Nephron progenitor cell (in vitro differentiated cells): ENCODE data around the gene CAPS.

Experiments used
- DNase-seq: peaks from one replicate; pipeline ENCODE4 v3.0.0; 2021
- H3K27ac Mint-ChIP-seq: 2 replicates; pipeline ENCODE4 v1.8.0; 2021; ENCODE audit warnings: mild to moderate bottlenecking, moderate library complexity, mixed read lengths
- H3K27me3 Mint-ChIP-seq: 2 replicates; pipeline ENCODE4 v1.8.0; 2021; ENCODE audit warnings: mild to moderate bottlenecking, low read depth, mixed read lengths; ENCODE audit not compliant: poor library complexity
- H3K36me3 Mint-ChIP-seq: 2 replicates; pipeline ENCODE4 v1.8.0; 2021; ENCODE audit warnings: low read depth, mixed read lengths
- H3K4me1 Mint-ChIP-seq: 2 replicates; pipeline ENCODE4 v1.8.0; 2021; ENCODE audit warnings: mixed read lengths
- H3K4me3 Mint-ChIP-seq: 2 replicates; pipeline ENCODE4 v1.8.0; 2021; ENCODE audit warnings: mild to moderate bottlenecking, moderate library complexity, mixed read lengths
- H3K9me3 Mint-ChIP-seq: 2 replicates; pipeline ENCODE4 v1.8.0; 2021; ENCODE audit warnings: mild to moderate bottlenecking, moderate library complexity, mixed read lengths
- TF ChIP-seq, protein P1 (sequence below): fragments of 200-600 bp; sonication (generic); IDR thresholded peaks from 2 replicates; pipeline ENCODE4 v1.5.0; 2021; ENCODE audit warnings: antibody characterized with exemption

The CAPS gene

DNA sequence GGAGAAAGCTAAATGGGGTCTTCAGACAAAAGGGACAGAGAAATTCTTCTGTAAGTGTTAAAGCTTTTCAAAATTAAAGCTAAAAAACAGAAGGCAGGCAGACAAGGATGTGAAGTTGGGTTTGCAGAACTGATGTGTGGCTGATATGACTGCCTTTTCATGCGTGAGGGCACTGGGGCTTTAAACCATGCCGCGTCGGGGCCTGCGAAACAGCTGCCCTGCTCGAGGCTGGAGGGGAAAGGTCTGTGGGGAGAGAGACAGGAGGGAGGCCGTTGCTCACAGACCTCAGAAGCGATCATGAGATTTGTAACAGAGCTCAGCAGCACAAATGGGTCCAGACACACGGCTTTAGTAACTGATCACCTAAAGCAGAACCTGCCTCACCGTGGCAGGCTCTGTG, 23.5 kb downstream of the CAPS start:
- TF ChIP-seq, protein P1, sequence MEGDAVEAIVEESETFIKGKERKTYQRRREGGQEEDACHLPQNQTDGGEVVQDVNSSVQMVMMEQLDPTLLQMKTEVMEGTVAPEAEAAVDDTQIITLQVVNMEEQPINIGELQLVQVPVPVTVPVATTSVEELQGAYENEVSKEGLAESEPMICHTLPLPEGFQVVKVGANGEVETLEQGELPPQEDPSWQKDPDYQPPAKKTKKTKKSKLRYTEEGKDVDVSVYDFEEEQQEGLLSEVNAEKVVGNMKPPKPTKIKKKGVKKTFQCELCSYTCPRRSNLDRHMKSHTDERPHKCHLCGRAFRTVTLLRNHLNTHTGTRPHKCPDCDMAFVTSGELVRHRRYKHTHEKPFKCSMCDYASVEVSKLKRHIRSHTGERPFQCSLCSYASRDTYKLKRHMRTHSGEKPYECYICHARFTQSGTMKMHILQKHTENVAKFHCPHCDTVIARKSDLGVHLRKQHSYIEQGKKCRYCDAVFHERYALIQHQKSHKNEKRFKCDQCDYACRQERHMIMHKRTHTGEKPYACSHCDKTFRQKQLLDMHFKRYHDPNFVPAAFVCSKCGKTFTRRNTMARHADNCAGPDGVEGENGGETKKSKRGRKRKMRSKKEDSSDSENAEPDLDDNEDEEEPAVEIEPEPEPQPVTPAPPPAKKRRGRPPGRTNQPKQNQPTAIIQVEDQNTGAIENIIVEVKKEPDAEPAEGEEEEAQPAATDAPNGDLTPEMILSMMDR = no peak
- peak overlapping the region; percentile 98 for H3K27ac Mint-ChIP-seq
- no peak overlapping the region for H3K4me3 Mint-ChIP-seq
- peaks cover 49% of the 10 kb centered on the region for H3K36me3 Mint-ChIP-seq
- no peaks in the 10 kb centered on the region for H3K9me3 Mint-ChIP-seq
- peaks cover 93% of the 10 kb centered on the region for H3K4me1 Mint-ChIP-seq
- no peaks in the 10 kb centered on the region for H3K27me3 Mint-ChIP-seq
- DNase-seq = no peak

DNA sequence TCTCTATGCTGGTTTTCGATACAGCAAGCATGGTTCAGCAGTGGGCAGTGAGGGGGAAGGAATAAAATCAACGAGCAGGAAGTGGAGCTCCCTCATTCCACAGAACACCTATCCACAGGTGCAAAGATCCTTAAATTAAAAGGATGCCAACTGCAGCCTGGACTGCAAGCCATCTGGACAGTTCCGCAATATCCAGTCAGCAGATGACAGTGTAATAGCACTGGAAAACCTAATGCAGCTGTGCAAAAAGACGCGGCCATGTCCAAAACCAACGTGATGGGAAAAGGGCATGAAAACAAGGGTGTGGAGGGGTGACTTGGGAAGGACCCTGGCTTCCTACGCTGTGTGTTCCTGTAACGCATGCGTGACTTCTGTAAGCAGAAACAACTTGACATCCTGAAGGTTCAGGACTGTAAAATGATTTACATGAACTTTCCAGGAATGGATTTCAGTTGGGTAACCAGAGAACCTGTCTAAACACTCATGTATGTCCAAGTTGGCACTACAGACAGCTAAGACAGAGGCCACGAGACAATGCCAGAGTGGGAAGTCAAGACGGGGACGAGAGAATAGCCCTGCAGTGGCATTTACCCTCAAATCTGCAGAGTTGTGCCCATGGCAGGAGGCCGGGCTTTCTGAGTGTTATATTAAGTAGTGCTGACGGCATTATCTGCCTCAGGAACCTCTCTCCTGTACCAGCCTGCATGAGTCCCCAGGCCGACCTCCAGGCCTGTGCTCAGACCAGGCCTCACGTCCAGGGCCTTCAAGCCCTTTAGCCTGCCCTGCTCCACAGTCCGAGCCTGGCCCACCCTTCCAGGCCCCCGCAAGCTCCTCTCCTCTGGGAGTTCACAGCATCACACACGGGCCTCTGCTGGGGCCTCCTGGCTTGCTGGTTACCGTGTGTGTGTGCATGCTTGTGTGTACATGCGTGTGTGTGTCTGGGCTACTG, 26.5 kb downstream of the CAPS start:
- no peak for DNase-seq
- Mint-ChIP-seq H3K27ac (peak overlapping the region; percentile 95), H3K27me3 (no peaks in the 10 kb centered on the region), H3K4me3 (no peak overlapping the region), H3K36me3 (peaks cover 45% of the 10 kb centered on the region), H3K9me3 (no peaks in the 10 kb centered on the region), H3K4me1 (peaks cover 93% of the 10 kb centered on the region)
- TF ChIP-seq, protein P1 = no peak

DNA sequence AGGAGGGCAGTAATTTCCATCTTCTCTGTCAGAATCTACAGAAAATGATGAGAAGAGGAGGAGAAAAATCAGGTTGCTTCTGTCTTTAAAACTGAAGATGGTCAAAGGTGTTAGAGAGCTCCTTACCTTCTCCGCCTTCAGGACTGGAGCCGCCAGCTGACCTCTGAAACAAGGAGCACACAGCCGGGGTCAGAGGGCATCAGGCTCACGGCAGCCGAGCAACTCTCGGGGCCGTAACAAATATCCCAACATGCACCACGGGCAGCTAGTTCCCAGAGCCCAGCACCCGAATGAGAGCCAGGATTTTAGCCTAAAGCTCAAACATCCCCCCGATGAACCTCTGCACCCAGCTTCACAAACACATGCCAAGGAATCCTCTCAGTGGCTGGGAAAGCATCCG, 27.6 kb downstream of the CAPS start:
- DNase-seq = no peak
- H3K27ac Mint-ChIP-seq = peak overlapping the region; percentile 95
- H3K36me3 Mint-ChIP-seq = peaks cover 48% of the 10 kb centered on the region
- H3K27me3 Mint-ChIP-seq = no peaks in the 10 kb centered on the region
- H3K4me3 Mint-ChIP-seq = peak overlapping the region; percentile 73
- peaks cover 92% of the 10 kb centered on the region for H3K4me1 Mint-ChIP-seq
- TF ChIP-seq, protein P1 = no peak
- H3K9me3 Mint-ChIP-seq = no peaks in the 10 kb centered on the region

DNA sequence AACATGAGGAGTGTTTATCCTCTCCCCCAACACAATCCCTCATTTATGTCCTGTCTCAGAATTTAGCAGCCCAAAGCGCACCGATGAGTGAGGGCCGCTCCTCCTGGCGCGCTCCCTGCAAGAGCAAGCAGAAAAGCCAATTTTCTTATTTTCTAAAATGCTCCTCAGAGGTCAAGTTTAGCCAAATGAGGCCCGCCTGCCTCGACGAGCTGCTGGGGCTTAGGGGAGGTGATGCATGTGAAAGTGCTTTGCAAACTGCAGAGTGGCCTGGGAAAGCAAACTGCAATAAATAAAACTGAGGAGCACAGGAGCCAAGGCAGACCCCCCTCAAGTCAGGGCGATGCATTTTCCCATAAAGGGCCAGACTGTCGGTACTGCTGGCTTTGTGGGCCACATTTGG, 29.0 kb downstream of the CAPS start:
- no peak for DNase-seq
- Mint-ChIP-seq H3K36me3 (peaks cover 41% of the 10 kb centered on the region), H3K27ac (peak overlapping the region; percentile 87), H3K27me3 (no peaks in the 10 kb centered on the region), H3K9me3 (no peaks in the 10 kb centered on the region), H3K4me3 (peak overlapping the region; percentile 71), H3K4me1 (peaks cover 89% of the 10 kb centered on the region)
- TF ChIP-seq, protein P1 = no peak

DNA sequence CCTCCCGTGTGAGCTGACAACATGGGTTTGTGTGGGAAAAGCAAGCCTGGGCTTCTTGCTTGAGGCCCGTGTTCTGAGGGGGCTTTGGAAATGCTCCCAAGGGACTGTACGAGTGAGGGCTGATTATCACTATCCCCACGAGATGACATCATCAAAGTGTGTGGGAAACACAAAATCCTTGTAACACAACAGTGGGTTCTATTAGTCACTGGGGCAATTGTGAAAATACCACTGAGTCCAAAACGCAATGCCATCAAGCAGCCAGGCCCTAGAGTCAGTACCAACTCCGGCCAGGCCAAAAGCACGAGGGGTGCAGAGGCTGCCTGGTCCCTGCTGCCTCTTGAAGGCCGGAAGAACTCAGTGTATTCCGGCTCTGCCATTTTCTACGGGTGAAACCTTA, 29.6 kb downstream of the CAPS start:
- Mint-ChIP-seq H3K27ac (peak overlapping the region; percentile 87), H3K4me1 (peaks cover 89% of the 10 kb centered on the region), H3K27me3 (no peaks in the 10 kb centered on the region), H3K9me3 (no peaks in the 10 kb centered on the region), H3K4me3 (no peak overlapping the region), H3K36me3 (peaks cover 36% of the 10 kb centered on the region)
- TF ChIP-seq, protein P1 = no peak
- no peak for DNase-seq

DNA sequence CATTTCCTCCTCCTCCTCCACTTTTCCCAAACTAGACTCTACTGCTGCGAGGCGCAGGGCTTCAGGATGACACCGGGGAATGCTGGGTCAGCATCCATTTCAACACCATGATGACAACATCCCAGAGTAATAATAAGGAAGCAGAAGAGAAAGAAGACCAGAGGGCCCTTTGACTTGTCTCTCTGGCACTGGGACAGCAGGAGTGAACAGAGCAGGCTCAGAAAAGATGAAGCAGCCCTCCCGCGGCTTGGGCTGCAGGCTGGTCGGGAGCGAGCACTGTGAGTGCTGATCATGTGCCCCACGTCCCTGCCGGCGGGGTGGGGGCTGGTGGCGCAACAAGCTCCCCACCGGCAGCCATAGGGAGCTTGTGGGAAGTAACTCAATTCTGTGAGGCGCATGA, 33.4 kb downstream of the CAPS start:
- Mint-ChIP-seq H3K4me1 (peaks cover 95% of the 10 kb centered on the region), H3K9me3 (no peaks in the 10 kb centered on the region), H3K27me3 (no peaks in the 10 kb centered on the region), H3K4me3 (peak overlapping the region; percentile 63), H3K27ac (peak overlapping the region; percentile 99), H3K36me3 (peaks cover 16% of the 10 kb centered on the region)
- TF ChIP-seq, protein P1 = no peak
- DNase-seq = no peak
